Stimulated activated CD4-positive, alpha-beta T cell treated with anti-CD3 and anti-CD28 coated beads, Interleukin-1b, Interleukin-23, amount 100 ng/mL, for 48 hours (primary cell): ENCODE measurements around the gene JUN.
A peak's percentile ranks its signal among the peaks of the same experiment; 100 is the strongest.
"Not testable (repeated sequence)": the region's sequence is repeated elsewhere in the genome, so short reads cannot be mapped to it uniquely, and the experiment has no call there.

Experiments used
- DNase-seq: peaks from one replicate; pipeline ENCODE4 v3.0.0-alpha.2; 2020

Gene JUN

DNA sequence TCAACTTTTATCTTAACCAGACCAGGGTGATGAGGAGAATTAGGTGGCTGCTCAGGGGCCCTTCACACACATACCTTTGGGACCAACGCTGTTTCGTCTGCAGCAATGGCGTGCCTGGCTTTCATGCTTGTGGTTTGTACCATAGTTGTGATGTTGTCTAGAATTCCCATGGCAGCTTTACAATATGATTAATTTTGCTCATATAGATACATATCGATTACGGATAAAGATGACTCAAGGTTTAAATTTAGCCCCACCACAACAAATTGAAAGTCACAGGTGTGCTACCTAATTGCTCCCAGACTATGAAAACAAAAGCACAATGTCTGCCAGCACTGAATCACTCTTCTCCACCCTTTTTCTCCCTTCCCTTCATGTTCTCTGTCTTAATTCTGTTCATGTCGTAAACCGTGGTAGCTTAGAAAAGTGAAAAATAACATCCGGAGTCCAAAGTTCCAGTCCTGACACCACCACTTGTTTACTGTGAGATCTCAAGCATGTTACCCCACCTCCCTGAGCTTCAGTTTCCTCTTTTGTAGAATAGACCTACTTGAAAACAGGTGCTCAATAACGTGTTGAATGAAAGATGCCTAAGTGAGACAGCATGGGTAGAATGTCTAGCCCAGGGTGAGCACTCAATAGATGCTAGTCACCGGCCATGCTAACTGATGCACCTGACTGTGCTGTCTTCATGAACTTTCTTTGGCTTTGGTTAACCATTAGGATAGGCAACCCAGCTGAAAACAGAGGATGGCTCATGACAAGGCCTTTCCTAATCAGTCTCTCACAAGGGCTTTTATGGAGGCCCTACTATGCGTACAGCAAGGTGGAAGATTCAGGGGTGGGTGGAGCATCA is 22.1 kb upstream of the JUN start:
- DNase-seq, result no peak

DNA sequence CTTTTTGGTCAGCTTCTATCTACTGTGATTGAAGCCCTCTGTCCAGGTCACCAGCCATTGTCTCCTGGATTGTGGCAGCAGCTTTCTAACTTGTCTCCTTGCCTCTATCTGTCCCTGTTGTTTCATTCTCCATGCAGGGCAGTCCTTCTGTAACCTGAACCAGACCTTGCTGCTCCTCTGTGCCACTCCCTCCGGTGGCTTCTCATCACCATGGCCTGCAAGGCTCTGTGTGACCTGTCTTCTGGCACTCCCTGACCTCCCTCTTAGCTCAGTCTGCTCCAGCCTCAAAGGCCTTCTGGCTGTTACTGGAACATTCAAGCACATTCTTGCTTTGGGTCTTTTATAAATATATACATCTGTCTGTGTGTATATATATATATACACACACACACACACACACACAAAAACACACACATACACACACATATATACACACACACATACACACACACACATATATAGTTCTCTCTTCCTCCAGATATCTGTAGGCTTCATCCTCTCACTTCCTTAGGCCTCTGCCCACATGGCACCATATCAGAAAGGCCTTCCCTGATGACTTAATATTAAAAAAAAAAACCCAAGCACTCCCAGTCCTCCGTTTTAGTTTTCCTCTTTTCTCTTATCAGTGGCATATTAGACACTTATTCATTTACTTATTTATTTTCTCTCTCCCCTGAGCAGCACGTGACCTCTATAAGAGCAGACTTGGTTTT is 21.2 kb upstream of the JUN start:
- no peak for DNase-seq

DNA sequence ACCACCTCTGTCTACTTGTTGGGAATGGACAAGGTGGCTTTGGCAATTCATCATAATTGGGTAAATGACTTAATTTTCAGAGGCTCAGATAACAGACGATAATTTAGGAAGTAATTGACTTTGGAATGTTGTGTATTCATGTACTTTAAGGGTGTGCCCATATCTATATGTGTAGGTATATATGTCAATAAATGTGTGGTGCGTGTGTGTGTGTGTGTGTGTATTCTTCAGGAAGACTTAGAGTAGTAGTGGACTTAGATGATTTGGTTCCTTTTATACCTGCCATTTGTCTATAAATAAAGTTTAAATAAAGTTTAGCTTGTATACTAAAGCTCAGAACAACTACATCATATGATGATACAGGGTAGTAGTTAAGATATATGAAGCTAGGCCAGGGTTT is 20.0 kb upstream of the JUN start:
- DNase-seq, result no peak

DNA sequence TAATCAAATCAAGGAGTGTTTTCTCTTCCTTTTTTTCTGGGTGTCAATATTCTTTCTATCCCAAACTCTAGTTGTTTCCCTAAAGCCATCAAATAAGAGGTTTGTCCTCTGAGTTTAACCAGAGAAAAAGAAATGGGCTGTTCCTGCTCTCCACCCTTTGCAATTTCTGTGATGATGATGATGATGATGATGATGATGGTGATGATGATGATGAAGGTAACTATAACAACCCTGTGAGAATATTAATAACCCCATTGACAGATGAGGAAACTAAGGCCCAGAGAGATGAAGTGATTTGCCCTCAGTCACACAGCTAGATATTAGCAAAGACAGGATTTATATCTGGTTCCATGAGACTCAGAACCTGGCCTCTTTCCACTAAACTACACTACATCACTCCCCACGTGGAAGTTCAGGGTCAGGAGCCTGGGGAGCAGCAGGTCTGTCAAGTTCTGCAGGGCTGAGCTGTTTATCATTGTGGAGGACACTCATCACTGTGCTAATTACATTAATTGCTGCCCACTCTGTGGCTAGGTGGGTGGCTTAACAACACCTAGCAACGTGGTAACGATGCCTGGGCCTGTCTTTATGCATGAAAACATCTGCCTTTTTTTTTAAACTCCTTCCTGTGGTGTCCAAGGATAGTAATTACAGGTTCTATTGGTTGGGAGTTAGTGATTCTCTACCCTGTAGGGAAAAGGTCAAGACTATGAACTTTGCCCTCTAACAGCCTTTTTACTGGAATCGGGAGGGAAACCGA is 19.0 kb upstream of the JUN start:
- no peak for DNase-seq

DNA sequence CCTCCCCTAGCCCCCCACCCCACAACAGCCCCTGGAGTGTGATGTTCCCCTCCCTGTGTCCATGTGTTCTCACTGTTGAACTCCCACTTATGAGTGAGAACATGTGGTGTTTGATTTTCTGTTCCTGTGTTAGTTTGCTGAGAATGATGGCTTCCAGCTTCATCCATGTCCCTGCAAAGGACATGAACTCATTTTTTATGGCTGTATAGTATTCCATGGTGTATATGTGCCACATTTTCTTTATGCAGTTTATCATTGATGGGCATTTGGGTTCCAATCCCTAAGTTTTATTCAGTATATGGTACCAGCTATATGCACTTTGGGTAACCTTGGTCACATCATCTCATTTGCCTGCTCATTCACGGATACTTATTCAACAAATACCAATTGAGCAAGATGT is 17.4 kb upstream of the JUN start:
- DNase-seq, result not testable (repeated sequence)

DNA sequence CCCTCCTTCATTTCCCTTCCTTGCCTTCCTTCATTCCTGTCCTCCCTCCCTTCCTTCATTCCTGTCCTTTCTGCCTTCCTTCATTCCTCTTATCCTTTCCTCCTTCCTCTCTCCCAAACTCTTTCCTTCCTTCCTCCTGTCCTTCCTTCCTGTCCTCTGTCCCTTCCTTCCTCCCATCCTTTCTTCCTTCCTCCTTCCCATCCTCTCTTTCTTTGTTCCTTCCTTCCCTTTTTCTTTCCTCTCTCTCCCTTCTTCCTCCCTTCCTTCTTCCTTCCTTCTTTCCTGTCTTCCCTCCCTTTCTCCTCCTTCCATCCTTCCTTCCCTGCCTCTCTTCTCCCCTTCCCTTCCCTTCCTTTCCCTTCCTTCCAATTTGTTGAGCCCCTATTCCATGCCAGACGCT is 15.8 kb upstream of the JUN start:
- DNase-seq, result no peak

DNA sequence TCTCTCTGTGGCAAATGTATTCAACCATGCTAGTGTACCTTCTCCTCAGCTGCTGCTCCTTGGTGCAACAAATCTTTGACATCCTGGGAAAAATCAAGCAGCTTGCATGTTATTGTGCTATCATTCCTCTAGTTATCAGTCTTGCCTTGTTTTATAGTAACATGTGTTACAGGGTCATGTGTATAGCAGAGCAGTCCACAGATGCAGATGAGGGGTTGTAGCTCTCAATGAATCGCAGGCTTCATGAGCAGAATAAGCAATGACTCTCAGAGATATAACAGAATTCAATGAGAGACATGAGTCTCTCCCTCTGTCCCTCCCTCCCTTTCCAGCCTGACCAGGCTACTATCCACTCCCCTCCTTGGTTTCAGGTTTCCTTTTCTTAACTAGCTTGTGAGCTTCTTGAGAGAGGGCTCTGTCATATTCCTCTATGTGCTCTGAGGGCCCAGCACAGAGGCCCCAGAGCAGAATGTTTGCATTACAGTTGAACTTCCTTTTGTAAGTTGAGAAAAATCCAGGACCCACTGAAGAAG is 15.1 kb upstream of the JUN start:
- no peak for DNase-seq

DNA sequence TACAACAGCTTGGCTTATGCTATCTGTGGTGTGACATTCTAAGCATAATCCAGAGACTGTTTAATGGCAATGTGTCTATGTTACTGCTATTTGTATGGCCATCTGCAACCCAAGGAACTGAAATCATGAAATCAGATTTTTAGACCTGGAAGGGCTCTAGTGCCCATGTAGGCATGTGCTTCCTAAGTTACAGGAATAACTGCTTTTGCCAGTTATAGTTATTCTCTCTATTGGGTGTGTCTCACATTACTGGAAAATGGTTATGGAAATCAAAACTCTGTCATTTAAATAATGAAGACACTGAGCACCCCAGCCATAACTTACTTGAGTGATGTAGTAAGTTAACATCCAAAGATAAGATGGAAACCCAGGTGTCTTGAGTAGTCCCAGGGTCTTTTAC is 12.6 kb upstream of the JUN start:
- no peak for DNase-seq

DNA sequence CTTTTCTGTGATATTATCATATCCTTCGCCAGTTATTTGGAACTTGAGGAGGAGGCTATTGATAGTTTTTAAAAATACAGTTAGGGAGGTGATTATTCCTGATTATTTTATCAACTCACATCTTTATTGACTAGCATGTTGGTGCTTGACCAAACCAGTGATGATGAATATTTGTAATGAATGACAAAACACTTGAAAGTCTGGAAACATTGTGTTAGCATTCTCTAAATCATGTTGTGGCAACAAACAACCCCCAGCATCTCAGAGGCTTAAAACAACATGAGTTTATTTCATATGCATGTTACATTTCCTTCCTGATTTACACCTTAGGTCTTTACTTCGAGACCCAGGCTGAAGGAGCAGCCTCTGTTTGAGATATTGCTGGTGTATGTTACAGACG is 10.7 kb upstream of the JUN start:
- no peak for DNase-seq

DNA sequence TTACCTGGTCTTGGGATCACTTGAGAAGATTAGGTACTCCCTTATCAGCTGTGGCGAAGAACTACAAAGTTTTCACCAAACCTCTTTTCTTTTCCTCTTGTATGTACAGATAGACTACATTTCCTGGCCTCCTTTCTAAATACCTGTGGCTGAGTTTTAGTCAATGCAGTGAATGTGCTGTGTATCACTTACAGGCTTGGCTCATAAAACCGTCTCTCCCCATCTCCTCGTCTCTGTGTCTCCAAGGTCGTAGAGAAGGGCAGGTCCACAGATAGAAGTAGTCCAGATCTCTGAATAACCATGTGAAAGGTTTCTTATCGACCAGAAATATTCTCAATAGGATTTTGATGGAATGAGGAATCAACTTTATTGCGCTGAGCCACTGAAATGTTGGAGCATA is 9.0 kb upstream of the JUN start:
- no peak for DNase-seq

DNA sequence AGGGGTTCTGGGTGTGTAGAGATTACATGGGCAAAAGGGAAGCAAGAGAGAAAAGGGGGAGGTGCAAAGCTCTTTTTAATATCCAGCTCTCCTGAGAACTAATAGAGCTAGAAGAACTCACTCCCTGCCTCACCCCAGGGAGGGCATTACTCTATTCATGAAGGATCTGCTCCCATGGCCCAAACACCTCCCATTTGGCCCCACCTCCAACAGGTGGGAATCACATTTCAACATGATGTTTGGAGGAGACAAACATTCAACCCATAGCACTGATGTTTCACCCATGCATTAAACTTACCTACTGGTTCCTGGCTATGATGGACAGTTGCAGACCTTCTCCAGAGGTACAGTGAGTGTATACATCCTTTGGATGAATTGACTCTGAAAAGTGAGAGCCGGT is 7.3 kb upstream of the JUN start:
- DNase-seq, result no peak

DNA sequence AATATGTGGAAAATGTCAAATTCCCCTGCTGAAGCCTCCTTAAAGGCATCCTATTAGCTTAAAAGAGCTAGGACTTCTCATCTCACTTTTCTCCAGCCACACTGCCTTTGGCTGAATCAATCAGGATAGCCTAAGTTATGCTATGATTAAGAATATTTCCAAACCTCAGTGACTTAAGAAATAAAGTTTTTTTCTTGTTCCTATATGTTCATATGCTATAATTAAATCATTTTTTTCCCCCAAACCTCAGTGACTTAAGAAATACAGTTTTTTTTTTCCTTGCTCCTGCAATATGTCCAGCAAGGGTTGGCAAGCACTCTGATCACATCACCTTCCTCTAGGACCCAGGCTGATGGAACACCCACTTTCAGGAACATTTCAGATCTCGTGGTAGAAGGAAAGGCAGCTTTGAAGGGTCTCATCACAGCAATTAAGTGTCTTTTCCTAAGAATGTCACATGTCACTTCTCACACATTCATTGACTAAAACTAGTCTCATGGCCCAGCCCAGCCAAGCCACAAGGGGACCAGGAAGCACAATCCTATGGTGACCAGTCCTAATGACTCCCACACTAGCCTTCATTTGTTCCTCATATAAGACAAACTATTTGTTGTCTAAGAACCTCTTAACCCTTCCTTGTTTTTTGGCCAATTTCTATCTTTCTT is 6.3 kb upstream of the JUN start:
- DNase-seq, result no peak

DNA sequence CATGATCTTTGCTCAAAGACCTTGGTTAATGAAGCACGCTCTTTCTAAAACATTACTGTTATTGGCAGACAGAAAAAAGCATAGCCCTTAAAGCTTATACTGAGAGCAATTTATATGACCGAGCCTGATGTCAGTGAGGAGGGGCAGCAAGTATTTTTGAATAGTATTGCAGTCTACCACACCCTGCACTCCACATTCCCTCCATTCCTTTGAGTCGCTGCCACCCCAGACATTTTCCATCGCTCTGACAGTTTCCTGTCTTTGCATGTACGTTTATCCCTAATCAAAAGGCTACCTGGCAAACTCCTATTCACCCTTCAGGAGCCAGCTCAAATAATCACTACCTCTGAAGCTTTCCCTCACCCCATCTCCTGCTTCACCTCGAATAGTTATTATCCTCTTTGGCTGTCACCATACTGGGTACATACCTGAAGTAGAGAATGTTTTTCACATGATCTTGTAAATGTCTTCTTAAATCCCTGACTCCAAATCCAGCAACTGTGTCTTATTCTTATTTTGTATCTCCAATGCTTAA is 5.5 kb upstream of the JUN start:
- no peak for DNase-seq

DNA sequence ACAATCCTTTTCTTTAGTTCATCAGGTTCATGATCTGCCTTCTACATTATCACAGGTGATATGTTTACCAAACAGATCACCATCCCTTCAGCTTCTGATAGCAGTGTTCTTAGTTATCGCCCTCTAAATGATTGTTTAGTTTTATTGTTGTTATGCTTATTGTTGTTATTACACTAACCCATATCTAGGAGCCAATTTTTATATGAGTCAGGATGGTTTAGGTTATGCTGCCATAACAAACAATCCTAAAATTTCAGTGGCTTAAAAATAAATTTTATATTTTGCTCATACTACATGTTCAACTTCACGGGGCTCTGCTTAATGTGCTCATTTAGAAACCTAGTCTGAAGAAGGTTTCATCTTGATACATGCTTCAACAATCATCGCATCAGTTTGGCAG is 4.4 kb upstream of the JUN start:
- no peak for DNase-seq

DNA sequence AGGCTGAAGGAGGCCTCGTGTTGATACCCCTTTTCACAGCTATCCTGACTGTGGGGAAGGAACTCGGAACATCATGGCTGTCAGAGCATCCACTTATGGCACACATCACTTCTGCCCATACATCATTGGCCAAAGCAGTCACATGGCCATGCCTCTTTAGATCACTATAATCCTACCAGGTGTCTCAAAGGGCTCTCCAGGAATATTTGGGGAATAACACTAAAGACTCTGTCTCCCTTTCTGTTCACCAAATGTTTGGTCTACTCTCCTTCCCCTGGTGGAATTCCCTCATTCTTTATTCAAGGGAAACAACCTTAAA is 3.0 kb upstream of the JUN start:
- DNase-seq, result no peak

DNA sequence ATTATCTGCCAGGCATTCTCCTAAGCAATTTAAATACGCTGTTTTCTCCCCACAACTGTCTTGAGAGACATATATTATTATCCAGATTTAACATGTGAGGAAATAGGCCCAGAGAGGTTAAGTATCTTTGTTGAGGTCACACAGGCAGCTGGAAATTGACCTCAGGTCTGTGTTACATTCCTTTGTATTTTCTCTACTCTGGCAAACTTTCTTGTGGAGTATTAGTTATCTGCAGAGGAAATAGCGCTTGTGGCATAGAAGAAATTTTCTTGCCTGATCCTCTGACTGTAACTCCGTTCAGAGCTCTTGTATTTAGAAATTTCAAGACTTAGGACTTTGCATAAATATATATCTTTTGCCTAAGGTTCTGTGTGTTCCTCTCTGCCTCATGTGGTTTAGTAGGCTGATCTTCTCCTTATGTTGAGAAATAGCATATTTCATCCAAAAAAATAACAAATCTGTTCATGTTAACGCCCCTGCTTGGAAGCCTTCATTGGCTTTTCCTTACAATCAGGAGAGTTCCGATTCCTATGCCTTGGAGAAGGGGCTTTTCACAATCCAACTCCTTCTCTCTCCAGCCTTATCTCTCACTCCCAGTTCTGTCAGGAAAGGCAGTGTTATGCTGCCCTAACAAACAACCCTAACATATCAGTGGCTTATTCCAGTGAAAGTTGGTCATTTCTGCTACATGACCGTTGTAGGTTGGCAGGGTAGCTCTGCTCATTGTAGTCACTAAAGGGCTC is 2.5 kb upstream of the JUN start:
- no peak for DNase-seq

DNA sequence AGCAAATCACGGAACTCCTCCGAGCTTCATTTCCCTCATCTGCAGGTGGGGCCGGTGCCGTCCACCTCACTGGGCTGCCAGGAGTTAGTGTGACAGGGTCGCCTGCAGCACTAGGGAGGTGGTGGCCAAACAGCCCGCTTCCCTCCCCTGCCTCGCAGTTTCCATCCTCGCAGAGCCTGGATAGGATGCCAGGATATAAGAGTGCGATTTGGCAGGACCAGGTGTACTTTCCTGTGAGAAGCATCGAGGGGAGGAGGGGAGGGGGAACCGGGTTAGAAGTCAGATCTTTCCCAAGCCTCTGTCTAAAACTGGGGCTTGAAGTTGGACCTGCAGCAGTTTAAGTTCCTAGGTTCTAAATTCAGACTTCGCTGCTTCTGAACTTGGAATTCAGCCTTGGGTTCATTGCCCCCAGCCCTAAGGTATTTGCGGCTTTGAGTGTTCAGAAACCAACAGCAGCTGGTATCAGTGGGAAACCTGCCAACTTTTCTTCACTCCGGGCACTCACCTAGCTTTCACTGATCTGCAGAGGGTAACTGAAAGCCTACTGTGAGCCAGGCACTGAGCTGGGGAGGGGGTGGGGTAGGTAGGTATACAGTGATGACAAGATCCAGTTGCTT is 1.7 kb upstream of the JUN start:
- DNase-seq, result peak; percentile 6

DNA sequence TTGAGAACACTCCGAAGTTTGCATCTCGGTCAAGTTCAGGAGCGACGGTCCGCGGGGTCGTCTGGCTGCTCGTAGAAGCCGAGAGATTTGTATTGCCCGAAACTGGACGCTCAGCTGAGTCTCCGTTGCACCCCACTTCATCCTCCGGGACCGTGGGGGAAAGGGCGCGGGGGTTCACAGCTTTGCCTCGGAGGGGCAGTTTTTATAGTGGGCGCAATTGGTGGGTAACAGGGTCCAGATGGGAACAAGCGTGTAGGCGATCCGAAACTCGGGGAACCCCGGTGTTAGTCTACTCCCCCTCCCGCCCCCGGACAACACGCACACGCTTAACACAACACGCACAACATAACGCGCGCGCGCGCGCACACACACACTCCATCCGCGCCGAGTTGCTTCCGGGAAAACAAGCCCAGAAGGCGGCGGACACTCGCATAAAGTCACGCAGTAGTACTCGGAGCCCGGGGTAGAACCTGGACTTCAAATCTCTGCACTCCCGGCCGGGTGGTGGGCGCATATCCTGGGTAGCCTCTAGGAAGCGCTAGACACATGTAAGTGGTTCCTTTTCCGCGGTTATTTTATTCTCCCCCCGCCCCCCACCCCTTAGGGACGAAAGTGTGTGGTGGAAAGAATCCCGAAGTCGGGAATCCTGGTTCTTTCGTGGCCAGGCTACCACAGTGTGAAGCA is 1.1 kb upstream of the JUN start:
- DNase-seq, result peak; percentile 76

DNA sequence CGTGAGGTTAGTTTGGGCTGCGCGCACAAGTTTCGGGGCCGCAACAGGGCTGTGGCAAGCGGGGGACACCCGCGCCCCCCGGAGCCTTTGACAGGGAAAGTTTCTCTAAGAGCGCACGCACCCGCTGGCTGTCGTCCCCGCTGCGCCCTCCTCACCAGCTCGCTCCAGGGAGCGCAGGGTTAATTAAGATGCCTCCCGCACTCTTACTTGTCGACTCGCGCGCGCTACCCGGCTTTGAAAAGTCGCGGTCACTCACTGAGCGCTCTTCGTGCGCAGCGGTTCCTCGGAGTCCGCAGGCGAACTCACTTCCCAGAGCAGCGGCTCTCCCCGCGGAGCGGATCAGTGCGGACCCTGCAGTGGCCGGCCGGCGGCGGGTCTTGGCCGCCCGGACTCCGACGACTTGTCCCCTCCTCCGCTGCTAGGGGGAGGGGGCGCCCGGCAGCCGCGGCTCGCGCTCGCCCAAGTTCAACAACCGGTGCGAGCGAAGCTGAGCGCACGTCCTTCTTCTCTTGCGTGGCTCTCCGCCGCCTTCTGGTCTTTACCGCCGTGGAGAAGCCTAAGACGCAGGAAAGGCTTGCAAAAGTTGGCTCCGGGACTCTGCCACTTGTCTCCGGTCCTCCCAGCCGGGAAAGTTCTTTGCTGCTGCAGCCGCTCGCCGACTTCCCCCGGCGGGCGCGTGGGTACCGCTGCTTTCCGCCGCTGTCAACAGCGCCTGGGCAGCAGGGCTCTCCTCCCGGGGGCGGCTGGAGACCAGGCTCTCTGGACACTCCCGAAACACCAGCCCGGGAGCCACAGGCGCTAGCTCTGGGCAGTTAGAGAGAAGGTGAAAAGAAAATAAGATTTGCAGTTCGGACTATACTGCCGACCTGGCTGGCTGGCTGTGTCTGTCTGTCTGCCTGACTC is 506 bp downstream of the JUN start:
- peak; percentile 49 for DNase-seq
